ENCODE measurements around the gene TOM1L1. TPM values are rescaled to one million over a fixed set of nuclear protein-coding genes. Genes with fewer than 3 reads are reported as not detected.

TOM1L1 gene
- total RNA-seq, 1 donor from 2014 or later: 71.4 TPM

- no peak overlapping the region for H3K4me3 ChIP-seq (ENCODE audit: low read depth, low read length)
- DNase-seq (ENCODE audit: low read depth): no peak
- TF ChIP-seq CTCF (conservative IDR thresholded peaks at IDR 0.05; ENCODE audit: low read depth, low read length): no peak
Measured at GRCh38 chr17:54944796-54945195, 44.1 kb downstream of the TOM1L1 start.

GRCh38 chr17:54945231-54945630, 44.6 kb downstream of the TOM1L1 start:
- no peak for TF ChIP-seq CTCF (conservative IDR thresholded peaks at IDR 0.05; ENCODE audit: low read depth, low read length)
- DNase-seq (ENCODE audit: low read depth): no peak

GRCh38 chr17:54945671-54946070, 45.0 kb downstream of the TOM1L1 start:
- no peak overlapping the region for H3K4me3 ChIP-seq (ENCODE audit: low read depth, low read length)
- no peak for DNase-seq (ENCODE audit: low read depth)
- no peak for TF ChIP-seq CTCF (conservative IDR thresholded peaks at IDR 0.05; ENCODE audit: low read depth, low read length)

More at GRCh38 chr17:54945231-54945630, 44.6 kb downstream of the TOM1L1 start:
- H3K4me3 ChIP-seq (ENCODE audit: low read depth, low read length): no peak overlapping the region

- no peak for DNase-seq (ENCODE audit: low read depth)
- no peak for TF ChIP-seq CTCF (conservative IDR thresholded peaks at IDR 0.05; ENCODE audit: low read depth, low read length)
- no peak overlapping the region for H3K4me3 ChIP-seq (ENCODE audit: low read depth, low read length)
Measured at GRCh38 chr17:54947396-54947795, 46.7 kb downstream of the TOM1L1 start.

- no peak for TF ChIP-seq CTCF (conservative IDR thresholded peaks at IDR 0.05; ENCODE audit: low read depth, low read length)
- peak; percentile 61 for DNase-seq (ENCODE audit: low read depth)
- H3K4me3 ChIP-seq (ENCODE audit: low read depth, low read length): no peak overlapping the region
Measured at GRCh38 chr17:54948380-54948779, 47.7 kb downstream of the TOM1L1 start.

- no peak for TF ChIP-seq CTCF (conservative IDR thresholded peaks at IDR 0.05; ENCODE audit: low read depth, low read length)
- no peak for DNase-seq (ENCODE audit: low read depth)
Measured at GRCh38 chr17:54950116-54950515, 49.5 kb downstream of the TOM1L1 start.

GRCh38 chr17:54951286-54951685, 50.6 kb downstream of the TOM1L1 start:
- TF ChIP-seq CTCF (conservative IDR thresholded peaks at IDR 0.05; ENCODE audit: low read depth, low read length): no peak
- no peak overlapping the region for H3K4me3 ChIP-seq (ENCODE audit: low read depth, low read length)
- DNase-seq (ENCODE audit: low read depth): no peak

More at GRCh38 chr17:54950116-54950515, 49.5 kb downstream of the TOM1L1 start:
- no peak overlapping the region for H3K4me3 ChIP-seq (ENCODE audit: low read depth, low read length)
